ENCODE data around the gene UBLCP1. TPM values are rescaled to one million over a fixed set of nuclear protein-coding genes. Genes with fewer than 3 reads are reported as not detected.

UBLCP1 gene
- total and polyA plus RNA-seq, 11 donors = 11.9 to 20.4 (median 14.4) TPM

DNA sequence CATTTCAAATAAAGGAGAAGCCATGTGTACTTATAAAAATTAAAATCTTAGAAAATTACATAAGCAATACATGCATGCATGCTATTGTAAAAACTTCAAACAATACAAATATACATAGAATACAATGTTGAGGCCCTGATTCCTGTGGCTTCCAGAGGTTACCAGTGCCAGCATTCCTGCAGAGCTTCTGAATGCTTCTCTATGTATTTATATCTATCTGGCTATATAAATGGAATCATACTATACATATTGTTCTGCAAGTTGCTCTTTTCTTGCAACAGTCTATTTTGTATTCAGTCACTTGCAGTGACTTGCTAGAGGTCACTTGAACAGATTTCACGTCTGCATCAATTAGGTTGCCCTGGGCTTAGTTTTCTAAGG is 70.4 kb downstream of the UBLCP1 start:
- peaks cover 0 to under 1% (median 0%) of the 10 kb centered on the region in 9 donors for H3K27me3 ChIP-seq
- H3K9me3 ChIP-seq = no peaks in the 10 kb centered on the region
- DNase-seq (no peak), ATAC-seq (no peak)
- H3K36me3 ChIP-seq = no peaks in the 10 kb centered on the region
- H3K4me3 ChIP-seq = no peak overlapping the region
- intact Hi-C loops (cut with DNase I) = loop anchor here in 6 of 10 donors (5.0 to 10.0 kb wide), 5 partner anchors 101 to 654 kb away; partner anchors contain the start of gene ADRA1B (in 1 of the 6)
- H3K4me1 ChIP-seq = peaks cover 0 to 32% (median 6%) of the 10 kb centered on the region in 12 donors
- TF ChIP-seq, protein P1, sequence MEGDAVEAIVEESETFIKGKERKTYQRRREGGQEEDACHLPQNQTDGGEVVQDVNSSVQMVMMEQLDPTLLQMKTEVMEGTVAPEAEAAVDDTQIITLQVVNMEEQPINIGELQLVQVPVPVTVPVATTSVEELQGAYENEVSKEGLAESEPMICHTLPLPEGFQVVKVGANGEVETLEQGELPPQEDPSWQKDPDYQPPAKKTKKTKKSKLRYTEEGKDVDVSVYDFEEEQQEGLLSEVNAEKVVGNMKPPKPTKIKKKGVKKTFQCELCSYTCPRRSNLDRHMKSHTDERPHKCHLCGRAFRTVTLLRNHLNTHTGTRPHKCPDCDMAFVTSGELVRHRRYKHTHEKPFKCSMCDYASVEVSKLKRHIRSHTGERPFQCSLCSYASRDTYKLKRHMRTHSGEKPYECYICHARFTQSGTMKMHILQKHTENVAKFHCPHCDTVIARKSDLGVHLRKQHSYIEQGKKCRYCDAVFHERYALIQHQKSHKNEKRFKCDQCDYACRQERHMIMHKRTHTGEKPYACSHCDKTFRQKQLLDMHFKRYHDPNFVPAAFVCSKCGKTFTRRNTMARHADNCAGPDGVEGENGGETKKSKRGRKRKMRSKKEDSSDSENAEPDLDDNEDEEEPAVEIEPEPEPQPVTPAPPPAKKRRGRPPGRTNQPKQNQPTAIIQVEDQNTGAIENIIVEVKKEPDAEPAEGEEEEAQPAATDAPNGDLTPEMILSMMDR (IDR thresholded peaks at IDR 0.05) = no peak
- no peak for TF ChIP-seq POLR2A (IDR thresholded peaks at IDR 0.05)
- no peak overlapping the region for H3K27ac ChIP-seq
- WGBS, 4 donors = 65 to 79% (median 74%) methylated on average over 1 of the region's 1 CpG

Other genes with a start within 250 kb of the UBLCP1 start
- 10 to 100 TPM in 7 of 9 donors, 1 to 10 TPM in 2; 6.5 to 24.9 (median 11.8) TPM for gene EBF1, start 163.4 kb upstream of the UBLCP1 start, total RNA-seq
- 1 to 10 TPM; 4.0 to 4.8 TPM for gene EBF1, start 163.4 kb upstream of the UBLCP1 start, polyA plus RNA-seq
- 10 to 100 TPM; 15.5 to 47.0 (median 25.2) TPM for gene RNF145, start 53.7 kb upstream of the UBLCP1 start, total RNA-seq
- gene RNF145, start 53.7 kb upstream of the UBLCP1 start, polyA plus RNA-seq = 10 to 100 TPM in 1 of 2 donors, 1 to 10 TPM in 1; 6.2 to 69.0 TPM
- gene IL12B, start 67.2 kb downstream of the UBLCP1 start, total RNA-seq = not detected
- not detected for gene IL12B, start 67.2 kb downstream of the UBLCP1 start, polyA plus RNA-seq

Measured in heart left ventricle (tissue), 16 donors.